NCI-H2196 treated with DMSO at 0.1 percent for 48 hours (cell line): ENCODE results near the gene ECHDC3.
"Not testable (repeated sequence)": the region's sequence is repeated elsewhere in the genome, so short reads cannot be mapped to it uniquely, and the experiment has no call there.

Experiments
- DNase-seq: peaks from one replicate; lab custom pipeline; 2025; ENCODE audit not compliant: unreplicated experiment; lab: John Stamatoyannopoulos, UW

ECHDC3 gene

DNA sequence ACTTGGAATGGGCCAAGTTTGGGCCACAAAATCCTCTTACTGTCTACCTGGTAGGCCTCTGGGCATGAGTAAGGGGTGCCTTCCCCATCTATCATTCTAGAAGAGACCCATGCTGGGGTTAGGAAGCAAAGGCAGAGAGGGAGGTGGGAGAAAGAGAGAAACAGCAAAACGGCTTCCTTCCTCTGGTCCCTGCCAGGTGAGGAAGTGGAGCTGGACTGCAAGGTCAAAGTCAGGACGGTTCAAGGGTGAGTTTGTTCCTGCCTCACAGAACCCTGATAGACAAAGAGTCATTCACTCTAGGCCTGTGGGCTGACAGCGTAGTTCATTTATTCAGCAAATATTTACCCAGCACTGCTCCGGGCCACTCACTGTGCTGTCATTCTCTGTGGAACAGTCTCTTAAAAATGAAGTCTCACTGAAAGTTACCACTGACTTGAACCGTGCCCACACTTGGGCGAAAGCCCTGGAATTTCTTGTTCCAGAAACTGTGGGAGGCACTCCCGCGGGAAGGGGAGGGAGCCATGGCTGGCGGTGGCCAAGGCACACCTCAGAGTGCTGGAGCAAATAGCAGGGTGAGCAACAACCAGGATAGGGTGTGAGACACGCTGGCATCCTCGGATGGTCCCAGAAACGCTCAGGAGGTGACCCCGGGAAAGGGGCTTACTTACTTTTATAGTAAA lies 26.2 kb upstream of the ECHDC3 start:
- DNase-seq = no peak

DNA sequence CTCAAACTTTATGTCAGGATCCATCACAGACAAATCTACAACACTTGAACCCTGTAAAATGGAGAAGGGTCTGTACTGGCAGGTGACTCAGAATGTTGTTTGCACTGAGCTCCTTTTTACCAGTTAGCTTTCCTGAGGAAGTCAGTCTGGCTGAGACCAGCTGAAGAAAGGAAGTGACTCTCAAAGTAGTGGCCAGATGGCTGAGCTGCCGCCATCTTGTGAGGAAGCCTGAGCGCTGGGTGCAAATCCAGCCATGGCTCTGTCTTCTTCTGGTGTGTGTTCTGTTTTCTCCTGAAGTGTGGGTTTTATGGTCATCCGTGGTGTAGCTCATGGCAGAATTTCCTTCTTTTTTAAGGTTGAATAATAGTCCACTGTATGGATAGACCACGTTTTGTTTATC lies 25.5 kb upstream of the ECHDC3 start:
- DNase-seq = no peak

DNA sequence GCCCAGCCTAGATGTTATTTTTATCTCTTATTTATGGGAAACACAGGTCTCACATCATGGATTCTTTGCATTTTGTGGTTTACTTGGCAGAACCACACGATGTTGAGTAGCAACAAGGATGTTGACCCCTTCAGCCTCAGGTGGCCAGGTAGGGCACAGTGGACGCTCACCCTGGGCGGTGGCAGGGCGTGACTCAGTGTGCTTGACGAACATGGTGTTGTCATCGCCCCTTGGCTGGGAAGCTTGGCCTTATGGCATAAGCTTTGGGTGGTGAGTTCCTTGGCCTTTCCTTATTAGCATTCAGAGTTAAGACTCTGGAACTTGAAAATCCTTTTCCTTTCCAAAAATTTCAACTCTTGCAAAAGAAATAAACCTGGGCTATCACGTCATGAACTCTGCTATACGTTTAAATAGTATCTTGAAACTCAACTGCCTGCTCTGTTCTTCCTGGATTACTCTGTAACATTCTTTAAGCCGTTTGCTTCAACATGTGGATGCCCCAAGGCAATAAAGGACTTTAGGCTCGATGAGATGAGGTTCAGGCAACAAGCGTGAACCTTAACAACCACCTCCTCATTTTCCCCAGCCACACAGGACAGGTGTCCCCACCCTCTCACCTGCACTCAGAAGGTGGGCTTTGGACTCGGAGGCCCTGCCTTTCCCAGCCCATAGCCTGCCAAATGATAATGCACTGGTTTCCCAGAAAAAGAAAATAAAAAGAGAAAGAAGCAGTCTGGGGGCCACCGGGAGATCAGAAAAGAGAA lies 22.5 kb upstream of the ECHDC3 start:
- DNase-seq = no peak

DNA sequence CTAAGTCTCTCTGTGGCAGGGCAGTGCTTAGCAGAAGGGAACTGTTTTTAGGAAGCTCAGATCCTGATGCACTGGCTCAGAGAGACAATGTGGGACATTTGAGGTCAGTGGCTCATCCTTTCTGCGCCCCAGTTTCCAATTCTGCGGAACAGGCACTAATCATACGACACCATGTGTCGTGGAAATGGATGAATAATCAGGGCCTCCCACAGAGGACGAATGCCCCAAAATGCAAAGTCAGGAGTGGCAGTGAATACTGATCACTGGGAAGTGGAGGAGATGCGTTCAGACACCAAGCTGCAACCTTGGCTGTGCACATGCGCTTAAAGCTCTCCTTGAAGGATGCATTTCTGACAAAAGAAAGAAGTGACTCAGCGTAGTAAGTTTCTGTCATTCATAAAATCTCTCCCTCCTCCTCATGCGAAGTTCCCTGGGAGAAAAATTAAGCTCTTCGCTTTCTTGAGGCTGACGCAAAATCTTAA lies 21.9 kb upstream of the ECHDC3 start:
- no peak for DNase-seq

DNA sequence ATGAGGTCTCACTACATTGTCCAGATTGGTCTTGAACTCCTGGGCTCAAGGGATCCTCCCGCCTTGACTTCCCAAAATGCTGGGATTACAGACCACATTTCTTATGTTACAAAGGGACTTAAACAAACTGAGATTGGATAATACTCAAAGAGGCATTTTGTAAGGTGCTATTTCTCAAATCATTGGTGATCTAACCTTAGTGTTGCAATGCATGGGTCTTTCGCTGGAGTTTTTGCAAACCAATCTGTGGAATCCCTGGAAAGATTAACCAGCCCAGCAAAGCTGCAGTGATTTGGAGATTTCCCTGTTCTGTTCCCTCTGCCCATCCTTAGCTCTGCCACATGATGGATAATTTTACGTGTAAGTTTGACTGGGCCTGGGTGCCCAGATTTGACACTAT lies 20.4 kb upstream of the ECHDC3 start:
- no peak for DNase-seq

DNA sequence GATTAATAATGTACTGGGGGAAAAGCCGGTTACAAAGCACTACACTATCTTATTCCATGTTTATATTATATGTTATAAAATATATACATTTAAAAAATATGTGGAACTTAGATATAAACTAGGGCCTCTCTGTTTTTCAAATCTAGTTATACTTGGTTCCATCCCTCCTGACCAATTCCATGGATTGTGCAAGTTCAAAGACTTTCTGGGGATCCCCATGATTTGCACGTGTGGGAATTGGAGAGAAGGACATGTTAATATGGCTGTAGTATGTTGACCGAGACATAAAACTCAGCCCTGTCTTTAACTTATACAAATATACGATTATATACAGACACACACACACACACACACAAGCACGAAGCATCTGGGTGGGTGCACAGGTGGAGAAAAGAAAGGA lies 18.8 kb upstream of the ECHDC3 start:
- DNase-seq = no peak

DNA sequence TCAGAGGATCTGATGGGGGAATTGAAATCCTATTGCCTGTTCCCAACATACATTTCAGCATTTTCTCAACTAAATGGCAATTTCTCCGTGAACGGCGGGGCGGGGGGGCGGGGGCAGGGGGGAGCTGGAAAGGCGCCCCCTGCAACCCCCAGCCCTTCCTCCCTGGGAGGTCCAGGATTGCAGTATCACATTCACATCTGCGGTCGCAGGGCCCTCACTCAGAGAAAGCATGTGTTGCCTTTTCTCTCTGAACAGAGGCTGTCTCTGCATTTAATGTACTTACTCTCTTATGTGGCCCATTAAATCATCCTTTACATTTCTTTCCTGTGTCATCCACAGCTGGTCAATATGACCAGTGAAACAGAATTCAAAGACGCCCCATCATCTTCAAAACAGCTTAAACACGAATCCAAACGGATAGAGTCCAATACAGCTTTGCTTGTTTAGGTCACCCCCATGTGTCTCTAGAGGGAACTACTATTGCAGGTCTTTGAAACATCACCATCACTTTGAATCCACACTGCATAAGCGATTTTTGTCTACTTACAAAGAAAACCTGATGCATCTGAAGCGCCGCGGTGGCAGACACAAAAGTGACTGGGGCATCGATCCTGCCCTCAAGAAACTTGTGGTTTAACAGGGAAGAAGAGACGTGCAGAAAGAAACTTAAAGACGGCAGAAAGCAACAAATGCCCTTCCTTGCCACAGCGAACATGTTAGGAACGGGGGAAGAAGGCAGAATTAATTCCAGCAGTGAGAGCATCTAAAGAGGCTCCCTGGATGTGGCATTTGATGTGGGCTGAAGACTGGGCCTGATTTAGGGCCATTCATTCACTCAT lies 17.0 kb upstream of the ECHDC3 start:
- DNase-seq = no peak

DNA sequence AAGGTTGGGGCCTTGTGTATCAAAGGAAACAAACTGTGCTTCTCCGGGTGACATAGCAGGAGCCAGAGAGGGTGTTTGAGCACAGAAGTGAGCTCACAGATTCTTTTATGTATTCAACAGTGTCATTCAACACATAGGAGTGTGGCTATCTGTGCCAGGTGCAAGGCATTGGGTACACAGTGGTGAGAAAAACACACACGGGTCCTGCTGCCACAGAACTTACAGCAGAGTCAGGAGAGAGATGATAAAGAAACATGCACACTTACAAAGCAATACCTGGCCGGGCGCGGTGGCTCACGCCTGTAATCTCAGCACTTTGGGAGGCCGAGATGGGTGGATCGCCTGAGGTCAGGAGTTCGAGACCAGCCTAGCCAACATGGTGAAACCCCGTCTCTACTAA lies 16.3 kb upstream of the ECHDC3 start:
- DNase-seq = no peak

DNA sequence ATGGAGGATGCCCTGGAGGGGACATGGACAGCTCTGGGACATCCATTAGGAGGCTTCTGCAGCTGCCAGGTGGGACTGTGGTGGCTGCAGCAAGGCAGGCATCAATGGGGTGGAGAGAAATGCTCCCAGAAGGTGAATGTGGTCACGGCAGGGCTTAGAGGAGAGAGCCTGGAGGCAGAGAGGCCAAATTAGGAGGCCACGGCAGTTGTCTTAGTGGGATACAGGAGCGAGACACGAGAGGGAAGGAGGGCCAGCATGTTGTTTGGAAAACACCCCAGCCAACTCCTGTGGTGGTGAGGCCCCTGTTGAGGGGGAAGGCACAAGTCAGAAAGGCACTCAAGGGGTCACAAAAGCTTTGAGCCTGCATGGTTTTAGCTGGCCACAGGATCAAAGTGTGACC lies 14.6 kb upstream of the ECHDC3 start:
- no peak for DNase-seq

DNA sequence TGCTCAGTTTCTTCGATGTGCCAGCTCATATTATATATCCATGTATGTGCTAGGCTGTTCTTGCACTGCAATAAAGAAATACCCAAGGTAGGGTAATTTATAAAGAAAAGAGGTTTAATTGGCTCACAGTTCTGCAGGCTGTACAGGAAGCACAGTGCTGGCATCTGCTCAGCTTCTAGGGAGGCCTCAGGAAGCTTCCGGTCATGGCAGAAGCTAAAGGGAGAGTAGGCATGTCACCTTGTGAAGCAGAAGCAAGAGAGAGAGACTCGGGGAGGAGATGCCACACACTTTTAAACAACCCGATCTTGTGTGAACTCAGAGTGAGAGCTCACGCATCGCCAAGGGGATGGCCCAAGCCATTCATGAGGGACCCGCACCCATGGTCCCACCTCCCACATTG lies 13.8 kb upstream of the ECHDC3 start:
- no peak for DNase-seq

DNA sequence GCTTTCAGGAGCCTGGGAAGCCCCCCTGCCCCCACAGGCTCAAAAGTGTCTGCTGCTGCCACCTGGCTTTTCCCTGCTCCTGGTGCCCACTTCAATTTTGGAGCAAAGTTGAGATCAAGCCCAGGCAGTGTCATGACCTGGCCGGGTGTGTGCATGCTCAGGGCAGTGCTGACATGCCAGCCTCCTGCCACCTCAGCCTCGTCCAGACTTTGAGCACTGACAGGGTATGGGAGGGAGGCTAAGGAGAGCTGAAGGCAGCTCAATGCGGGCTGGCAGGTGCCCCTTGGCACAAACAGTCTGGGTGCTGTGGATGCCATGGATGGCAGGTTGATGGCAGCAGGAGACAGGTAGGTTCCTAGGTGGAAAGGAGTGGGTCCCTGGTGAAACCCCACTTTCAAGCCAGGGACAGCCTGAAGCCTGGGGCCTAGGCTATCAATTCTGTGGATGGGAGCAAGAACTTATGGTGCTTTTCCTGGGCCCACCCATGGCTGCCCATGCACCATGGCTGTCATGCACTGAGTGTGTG lies 12.3 kb upstream of the ECHDC3 start:
- no peak for DNase-seq

DNA sequence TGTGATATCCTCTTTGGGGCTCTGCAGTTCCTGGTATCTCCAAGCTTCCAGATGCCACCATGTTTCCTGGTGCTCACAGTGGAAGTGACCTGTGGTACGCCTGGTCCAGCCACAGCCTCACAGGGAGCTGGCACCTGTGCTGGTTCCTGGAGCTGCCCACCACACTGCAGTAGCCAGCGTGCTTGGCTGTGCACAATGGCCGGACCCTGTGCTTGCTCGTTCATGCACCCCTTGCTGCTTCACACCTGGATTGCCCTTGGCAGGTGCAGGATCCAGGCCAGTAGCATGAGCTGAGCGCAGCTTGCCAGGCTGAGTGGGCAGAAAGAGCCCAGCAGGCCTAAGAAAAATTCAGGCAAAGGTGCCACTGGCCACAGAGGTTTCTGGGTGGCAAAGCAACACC lies 11.4 kb upstream of the ECHDC3 start:
- no peak for DNase-seq

DNA sequence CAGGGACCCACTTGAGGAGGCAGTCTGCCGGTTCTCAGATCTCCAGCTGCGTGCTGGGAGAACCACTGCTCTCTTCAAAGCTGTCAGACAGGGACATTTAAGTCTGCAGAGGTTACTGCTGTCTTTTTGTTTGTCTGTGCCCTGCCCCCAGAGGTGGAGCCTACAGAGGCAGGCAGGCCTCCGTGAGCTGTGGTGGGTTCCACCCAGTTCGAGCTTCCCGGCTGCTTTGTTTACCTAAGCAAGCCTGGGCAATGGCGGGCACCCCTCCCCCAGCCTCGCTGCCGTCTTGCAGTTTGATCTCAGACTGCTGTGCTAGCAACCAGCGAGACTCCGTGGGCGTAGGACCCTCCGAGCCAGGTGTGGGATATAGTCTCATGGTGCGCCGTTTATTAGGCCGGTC lies 5.4 kb upstream of the ECHDC3 start:
- DNase-seq = not testable (repeated sequence)

DNA sequence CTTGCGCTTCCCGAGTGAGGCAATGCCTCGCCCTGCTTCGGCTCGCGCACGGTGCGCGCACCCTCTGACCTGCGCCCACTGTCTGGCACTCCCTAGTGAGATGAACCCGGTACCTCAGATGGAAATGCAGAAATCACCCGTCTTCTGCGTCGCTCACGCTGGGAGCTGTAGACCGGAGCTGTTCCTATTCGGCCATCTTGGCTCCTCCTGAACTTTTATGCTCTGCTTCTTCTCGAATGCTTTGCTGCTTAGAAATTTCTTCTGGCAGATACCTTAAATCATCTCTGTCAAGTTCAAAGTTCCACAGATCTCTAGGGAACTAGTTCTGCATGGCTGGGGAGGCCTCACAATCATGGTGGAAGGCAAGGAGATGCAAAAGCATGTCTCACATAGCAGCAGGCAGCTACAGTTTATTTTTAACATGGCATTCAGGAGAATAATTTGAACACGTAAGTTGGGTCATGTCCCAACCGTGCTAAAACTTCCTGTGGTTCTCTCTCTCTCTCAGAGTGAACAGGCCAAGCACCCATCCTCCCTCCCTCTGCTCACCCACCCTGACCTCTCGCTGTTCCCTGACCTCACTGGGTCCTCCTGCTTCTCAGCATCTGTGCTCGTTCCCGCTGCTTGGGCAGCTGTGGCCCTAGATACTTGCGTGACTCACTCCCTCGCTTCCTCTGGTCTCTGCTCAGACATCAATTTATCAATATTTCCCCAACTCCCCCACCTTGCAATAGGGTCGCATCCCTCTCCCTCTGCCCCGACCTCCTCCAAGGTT lies 4.7 kb upstream of the ECHDC3 start:
- DNase-seq = not testable (repeated sequence)

DNA sequence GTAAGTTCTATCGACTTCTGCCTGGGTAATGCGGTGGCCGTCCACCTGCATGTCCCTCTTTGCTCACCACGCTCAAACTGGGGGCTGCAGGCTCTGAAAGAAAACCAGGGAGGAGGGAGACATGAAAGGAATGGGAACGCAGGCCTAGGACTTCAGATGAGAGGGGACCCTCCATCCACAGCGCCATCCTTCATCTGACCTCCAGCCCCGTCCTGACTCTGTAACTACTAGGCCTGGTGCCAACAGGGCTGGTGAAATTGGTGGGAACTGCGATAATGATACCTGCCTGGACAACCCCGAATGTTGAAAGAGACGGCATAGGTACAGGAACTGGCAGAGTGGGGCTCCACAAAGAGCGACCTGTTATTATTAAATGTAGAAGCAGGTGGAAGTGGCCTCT lies 1.3 kb upstream of the ECHDC3 start:
- no peak for DNase-seq

DNA sequence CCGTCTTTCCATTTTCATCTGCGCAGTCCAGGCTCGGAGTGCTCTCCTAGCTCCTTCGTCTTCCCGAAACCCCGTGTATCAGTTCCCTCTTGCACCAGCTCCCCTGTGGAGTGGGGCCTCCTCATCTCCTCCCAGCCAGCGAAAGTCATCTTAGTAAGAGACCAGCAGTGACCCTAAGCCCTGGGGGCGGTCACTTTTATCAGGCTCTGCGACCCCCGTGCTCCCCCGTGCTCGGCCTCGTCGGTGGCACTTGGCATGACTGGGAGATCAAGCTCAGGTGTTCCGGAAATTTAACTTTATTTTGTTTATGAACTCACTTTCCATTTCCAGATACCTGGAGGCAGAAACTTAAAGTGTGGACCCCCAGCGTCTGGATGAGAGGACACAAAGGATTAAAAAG lies 574 bp upstream of the ECHDC3 start:
- DNase-seq = no peak

DNA sequence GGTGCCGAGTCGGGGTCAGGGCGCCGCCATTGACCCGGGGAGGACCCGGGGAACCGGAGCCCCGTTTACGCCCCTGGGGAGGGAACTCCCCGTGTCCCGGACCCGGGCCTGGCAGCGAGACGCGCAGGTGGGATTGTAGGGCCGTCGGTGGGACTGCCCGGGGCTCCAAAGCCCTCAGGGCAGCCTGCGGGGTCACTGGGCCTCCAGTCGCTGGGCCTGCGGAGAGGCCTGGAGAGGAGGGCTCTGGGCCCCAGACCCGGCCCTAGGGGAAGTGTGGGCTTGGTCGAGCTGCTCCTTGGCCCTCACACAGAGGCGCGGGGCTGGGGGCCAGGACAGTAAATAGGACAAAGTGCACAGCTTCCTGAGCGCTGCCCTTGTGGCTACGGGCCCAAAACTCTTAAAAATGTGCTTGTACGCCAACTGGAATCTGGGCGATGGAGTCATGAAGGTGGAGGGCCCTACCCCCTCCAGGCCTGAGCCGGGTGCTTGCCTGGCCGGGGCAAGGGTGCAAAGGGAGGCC lies 657 bp downstream of the ECHDC3 start:
- DNase-seq = no peak

DNA sequence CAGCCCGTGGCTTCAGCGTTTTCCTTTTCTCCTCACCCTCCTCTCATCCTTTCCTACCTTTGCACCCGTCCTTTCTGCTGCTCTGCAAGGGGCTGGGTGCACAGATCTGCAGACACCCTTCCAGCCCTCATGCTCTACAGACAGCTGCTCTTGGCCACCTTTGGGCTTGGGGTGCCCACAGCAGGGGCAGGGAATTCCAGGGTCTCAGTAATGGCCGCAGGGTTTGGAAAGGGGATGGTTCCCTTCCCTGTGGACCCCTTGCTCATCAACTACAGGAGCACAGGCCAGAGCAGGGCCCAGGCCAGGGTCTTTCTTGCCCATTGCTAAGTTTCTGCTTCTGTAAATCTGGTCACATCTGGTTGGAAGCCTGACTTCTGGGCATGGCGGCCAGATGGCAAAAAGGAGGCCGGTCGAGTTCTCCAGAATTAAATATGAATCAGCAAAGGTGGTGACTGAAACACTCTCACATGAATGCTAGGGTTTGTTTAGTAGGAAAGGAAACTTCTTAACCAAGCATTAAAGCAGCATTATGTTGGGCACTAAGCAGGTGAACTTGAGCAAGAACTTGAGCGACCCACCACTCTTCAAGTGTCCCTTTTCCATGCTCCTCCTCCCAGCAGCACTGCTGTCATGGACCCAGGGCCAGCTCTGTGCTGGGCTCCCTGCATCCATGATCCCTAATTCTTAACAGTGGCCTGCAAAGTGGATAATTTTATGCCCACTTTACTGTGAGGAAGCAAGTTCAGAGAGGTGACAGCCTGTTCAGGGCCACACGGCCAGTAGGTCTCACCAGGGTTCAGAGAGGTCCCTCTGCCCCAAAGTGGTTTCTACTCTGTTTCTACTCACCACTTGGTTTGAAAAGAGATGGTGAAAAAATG lies 1.5 kb downstream of the ECHDC3 start:
- no peak for DNase-seq

DNA sequence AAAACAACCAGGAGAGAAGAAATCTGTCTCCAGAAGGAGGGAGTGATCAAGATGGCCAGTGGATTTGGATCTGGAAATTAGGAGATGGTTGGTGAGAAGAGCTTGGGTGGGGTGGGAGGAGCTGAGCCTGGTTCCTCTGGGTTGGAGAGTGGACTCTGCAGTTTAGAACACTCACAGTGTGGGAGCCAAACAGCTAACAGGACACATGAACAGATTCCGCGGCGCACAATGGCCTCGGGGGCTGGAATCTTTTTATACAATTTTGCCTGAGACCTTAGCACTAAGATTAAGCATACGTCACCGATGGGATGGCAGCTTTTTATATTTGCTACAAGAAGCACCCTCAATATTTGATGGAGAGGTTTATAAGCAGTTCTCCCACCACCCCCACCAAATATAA lies 2.9 kb downstream of the ECHDC3 start:
- DNase-seq = no peak
